ENCODE results near the gene B4GALT2. TPM values are rescaled to one million over a fixed set of nuclear protein-coding genes. Genes with fewer than 3 reads are reported as not detected.

Gene B4GALT2
- total and polyA plus RNA-seq, 8 donors, result 33.2 to 58.9 (median 43.5) TPM

DNA sequence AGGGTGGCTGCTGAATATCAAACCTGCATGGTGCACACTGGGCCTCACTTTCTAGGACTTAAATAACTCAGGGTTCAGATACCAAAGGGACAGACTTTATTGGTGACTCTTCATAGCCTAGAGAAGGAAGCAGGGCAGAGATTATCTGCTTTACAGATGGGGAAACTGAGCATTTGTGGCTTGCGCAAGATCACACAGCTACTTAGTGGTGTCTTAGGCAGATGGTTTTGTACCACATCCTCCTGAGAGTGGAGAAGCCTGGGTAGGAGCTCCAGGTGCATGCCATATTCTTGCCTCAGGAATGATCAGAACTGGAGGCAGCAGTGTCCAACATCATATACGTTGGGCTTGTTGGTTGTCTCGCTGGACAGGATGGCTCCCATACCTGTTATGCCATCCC, 16.0 kb upstream of the B4GALT2 start:
- DNase-seq (no peak), ATAC-seq (no peak)
- TF ChIP-seq, protein P1, sequence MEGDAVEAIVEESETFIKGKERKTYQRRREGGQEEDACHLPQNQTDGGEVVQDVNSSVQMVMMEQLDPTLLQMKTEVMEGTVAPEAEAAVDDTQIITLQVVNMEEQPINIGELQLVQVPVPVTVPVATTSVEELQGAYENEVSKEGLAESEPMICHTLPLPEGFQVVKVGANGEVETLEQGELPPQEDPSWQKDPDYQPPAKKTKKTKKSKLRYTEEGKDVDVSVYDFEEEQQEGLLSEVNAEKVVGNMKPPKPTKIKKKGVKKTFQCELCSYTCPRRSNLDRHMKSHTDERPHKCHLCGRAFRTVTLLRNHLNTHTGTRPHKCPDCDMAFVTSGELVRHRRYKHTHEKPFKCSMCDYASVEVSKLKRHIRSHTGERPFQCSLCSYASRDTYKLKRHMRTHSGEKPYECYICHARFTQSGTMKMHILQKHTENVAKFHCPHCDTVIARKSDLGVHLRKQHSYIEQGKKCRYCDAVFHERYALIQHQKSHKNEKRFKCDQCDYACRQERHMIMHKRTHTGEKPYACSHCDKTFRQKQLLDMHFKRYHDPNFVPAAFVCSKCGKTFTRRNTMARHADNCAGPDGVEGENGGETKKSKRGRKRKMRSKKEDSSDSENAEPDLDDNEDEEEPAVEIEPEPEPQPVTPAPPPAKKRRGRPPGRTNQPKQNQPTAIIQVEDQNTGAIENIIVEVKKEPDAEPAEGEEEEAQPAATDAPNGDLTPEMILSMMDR (IDR thresholded peaks at IDR 0.05), result no peak
- Histone ChIP-seq H3K9me3 (no peaks in the 10 kb centered on the region), H3K27me3 (no peaks in the 10 kb centered on the region), H3K4me1 (no peaks in the 10 kb centered on the region), H3K36me3 (peaks cover 0 to 74% of the 10 kb centered on the region in 2 donors), H3K4me3 (no peak overlapping the region), H3K27ac (no peak overlapping the region)
- intact Hi-C loops (cut with DNase I), result no loop called here

DNA sequence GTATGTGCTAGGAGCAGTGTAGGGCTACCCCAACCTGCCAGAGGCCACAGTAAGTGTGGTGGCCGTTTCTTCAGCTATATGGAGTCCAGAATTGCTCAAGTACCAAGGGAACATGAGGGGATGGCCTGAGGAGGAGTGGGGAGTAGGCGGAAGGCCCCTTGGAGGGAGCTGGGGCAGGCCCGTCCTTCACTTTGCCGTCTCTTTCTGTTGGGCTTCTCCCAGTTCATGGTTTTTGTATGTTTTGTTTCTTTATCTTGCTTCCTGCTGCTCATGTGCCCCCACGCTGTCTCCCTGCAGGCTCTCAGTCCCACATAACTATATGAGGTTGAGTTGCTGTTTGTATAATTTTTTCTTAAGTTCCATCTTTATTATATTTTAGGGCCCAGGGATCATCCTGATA, 15.1 kb upstream of the B4GALT2 start:
- Histone ChIP-seq H3K27me3 (no peaks in the 10 kb centered on the region), H3K27ac (no peak overlapping the region), H3K4me3 (no peak overlapping the region), H3K36me3 (peaks cover 0 to 65% of the 10 kb centered on the region in 2 donors), H3K4me1 (no peaks in the 10 kb centered on the region), H3K9me3 (no peaks in the 10 kb centered on the region)
- ATAC-seq (no peak), DNase-seq (no peak)
- intact Hi-C loops (cut with DNase I), result no loop called here
- TF ChIP-seq, protein P1 (IDR thresholded peaks at IDR 0.05), result no peak

DNA sequence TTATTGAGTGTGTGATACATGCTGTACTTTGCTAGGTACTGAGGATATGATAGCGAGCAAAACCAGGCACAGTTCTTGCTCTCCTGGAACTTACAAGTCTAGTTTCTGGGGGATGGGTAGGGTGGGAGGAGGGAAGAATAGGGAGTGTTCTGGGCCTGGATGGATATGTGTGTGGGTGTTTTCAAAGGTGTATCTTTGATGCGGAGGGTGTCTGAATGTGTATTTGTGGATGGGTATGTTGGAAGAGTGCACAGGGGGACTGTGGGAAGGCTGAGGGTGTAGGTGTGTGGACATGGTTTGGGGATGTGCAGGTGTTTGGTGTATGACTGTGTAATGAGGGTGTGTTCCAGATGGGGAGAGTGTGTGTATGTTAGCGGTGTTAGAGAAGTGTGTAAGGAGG, 13.7 kb upstream of the B4GALT2 start:
- TF ChIP-seq, protein P1 (IDR thresholded peaks at IDR 0.05), result no peak
- Histone ChIP-seq H3K9me3 (no peaks in the 10 kb centered on the region), H3K27ac (no peak overlapping the region), H3K27me3 (no peaks in the 10 kb centered on the region), H3K36me3 (peaks cover 0 to 51% of the 10 kb centered on the region in 2 donors), H3K4me3 (no peak overlapping the region), H3K4me1 (peaks cover 2% of the 10 kb centered on the region in 2 donors)
- no peak for ATAC-seq
- intact Hi-C loops (cut with DNase I), result no loop called here
- no peak for DNase-seq

DNA sequence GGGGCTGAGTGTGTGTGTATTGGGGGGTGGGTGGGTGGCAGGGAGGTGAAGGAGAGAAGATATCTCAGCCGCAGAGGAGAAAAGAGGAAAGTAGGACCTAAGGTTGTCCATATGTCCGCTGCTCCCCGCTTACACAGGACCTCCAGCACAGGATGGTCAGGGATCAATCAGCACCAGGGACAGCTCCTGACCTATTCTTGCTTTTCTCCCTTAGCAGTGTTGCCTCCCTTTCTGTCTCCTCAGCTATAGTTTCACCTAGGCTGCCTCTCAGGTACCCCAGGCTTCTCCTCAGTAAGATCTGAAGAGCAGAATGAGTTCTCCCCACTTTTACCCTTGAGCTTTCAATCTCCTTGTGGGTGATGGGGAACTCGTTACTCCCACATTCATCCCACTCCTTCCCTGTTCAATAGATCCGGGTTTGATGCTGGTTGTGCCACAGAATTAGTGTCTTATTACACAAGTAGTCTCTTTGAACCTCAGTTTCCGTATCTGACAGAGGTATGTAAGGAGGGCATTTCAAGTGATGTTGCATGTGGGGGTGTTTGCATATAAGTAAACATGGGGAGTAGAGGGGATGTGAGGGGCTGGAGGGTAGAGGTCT, 10.6 kb upstream of the B4GALT2 start:
- Histone ChIP-seq H3K4me1 (peaks cover 7 to 14% of the 10 kb centered on the region in 2 donors), H3K27ac (no peak overlapping the region), H3K27me3 (no peaks in the 10 kb centered on the region), H3K4me3 (no peak overlapping the region), H3K36me3 (peaks cover 0 to 41% of the 10 kb centered on the region in 2 donors), H3K9me3 (no peaks in the 10 kb centered on the region)
- DNase-seq (no peak), ATAC-seq (no peak)
- intact Hi-C loops (cut with DNase I), result no loop called here
- TF ChIP-seq, protein P1 (IDR thresholded peaks at IDR 0.05), result no peak

GRCh38 chr1:43969416-43969745, 9.6 kb upstream of the B4GALT2 start:
- ATAC-seq (no peak), DNase-seq (no peak)
- Histone ChIP-seq H3K4me1 (peaks cover 11 to 23% of the 10 kb centered on the region in 2 donors), H3K4me3 (peak overlapping the region; percentile 62 to 69), H3K9me3 (no peaks in the 10 kb centered on the region), H3K27me3 (no peaks in the 10 kb centered on the region), H3K36me3 (peaks cover 0 to 41% of the 10 kb centered on the region in 2 donors), H3K27ac (no peak overlapping the region)
- intact Hi-C loops (cut with DNase I), result no loop called here
- TF ChIP-seq, protein P1 (IDR thresholded peaks at IDR 0.05), result no peak
